Cardiac fibroblast (primary cell): ENCODE measurements around the gene C2orf78.
A peak's percentile ranks its signal among the peaks of the same experiment; 100 is the strongest.
"Not testable (repeated sequence)": the region's sequence is repeated elsewhere in the genome, so short reads cannot be mapped to it uniquely, and the experiment has no call there.

Experiments
- DNase-seq, 2 donors: peaks; one replicate each; pipeline versions ENCODE4 v3.0.0 to v3.0.0-alpha.2; 2010; ENCODE audit warnings: low read depth in 2 of 2
- H3K4me3 ChIP-seq, 2 donors: replicated peaks in 1 of 2; 1 replicate in 1 of 2; 2 replicates in 1 of 2; pipeline ENCODE4 v1.5.1; 2011; ENCODE audit warnings: low read depth in 2 of 2, low read length in 2 of 2, mild to moderate bottlenecking in 2 of 2, moderate library complexity in 1 of 2
- TF ChIP-seq, protein P1 (sequence below): IDR thresholded peaks from one replicate; pipeline ENCODE4 v1.5.1; 2011; ENCODE audit warnings: low read depth, mild to moderate bottlenecking, low read length, inconsistent platforms

Gene C2orf78

DNA sequence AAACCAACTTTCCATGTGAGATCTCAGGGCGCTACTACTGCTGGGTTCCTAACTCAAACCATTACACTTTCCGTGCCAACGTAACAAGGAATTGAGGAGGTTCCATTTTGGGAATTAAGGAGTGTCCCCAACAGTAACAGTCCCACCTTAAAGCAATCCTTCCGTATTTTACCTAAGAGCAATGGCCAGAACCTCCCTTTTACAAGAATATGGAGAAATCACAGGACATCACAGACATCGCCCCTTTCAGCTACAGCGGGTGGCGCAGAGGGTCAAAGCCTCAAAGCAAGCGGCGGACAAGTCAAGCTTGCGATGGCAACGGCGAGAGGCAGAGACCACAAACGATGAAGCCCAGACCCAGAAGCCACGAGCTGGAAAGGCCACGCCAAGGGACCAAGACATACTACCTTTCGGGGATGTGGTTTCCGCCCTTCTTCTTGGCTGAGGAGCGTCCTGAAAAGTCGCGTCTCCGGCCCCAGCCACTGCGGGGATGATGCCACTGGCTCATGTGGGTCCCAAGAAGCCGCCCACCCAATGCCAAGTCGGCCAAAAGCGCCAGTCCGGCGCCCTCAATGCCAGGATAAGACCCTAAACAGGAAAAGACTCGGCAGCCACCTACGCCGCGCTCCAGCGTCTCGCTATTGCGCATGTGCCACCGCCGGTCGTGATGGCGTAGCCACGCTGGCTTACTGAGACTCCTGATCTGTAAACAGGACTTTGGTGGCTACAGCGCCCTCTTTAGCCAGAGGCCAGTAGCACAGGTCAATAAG is 4.3 kb upstream of the C2orf78 start, which contains the start of gene DUSP11:
DUSP11 (minus strand) TSS at position 637 of the 770 bp plus-strand sequence; CDS start at position 508, 129 bp downstream.
- TF ChIP-seq, protein P1, sequence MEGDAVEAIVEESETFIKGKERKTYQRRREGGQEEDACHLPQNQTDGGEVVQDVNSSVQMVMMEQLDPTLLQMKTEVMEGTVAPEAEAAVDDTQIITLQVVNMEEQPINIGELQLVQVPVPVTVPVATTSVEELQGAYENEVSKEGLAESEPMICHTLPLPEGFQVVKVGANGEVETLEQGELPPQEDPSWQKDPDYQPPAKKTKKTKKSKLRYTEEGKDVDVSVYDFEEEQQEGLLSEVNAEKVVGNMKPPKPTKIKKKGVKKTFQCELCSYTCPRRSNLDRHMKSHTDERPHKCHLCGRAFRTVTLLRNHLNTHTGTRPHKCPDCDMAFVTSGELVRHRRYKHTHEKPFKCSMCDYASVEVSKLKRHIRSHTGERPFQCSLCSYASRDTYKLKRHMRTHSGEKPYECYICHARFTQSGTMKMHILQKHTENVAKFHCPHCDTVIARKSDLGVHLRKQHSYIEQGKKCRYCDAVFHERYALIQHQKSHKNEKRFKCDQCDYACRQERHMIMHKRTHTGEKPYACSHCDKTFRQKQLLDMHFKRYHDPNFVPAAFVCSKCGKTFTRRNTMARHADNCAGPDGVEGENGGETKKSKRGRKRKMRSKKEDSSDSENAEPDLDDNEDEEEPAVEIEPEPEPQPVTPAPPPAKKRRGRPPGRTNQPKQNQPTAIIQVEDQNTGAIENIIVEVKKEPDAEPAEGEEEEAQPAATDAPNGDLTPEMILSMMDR = peak; percentile 96
- peak within 1 kb of the TSS; percentile 95 to 98 for H3K4me3 ChIP-seq

DNA sequence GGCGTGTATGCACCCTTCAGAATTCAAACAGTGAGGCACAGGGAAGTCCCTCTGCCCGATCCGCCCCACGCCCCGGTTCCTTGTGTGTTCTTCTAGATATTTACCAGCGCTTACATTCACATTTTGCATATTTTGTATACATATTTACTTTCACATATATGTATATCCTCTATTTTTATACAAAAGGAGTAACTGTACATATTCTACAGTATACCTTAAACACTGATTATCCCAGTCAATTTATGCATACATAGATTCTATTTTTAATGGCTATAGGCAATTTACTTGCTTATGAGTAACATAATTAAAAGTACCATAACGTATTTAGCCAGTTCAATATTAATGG is 3.8 kb upstream of the C2orf78 start:
- no peak for DNase-seq
- peak overlapping the region; percentile 95 to 98 for H3K4me3 ChIP-seq
- TF ChIP-seq, protein P1 = no peak

More for the DNA sequence above, 4.3 kb upstream of the C2orf78 start, which contains the start of gene DUSP11:
- DNase-seq = peak; percentile 95 to 97

DNA sequence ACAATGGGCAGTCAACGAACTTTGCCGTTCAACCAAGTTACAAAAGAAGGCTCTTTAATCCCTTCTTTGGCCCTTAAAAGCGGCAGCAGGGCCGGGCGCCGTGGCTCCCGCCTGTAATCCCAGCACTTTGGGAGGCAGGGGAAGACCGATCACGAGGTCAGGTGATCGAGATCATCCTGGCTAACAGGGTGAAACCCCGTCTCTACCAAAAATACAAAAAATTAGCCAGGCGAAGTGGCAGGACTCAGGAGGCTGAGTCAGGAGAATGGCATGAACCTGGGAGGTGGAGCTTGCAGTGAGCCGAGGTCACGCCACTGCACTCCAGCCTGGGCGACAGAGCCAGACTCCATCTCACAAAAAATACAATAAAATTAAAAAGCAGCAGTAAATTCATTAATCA is 581 bp upstream of the C2orf78 start:
- H3K4me3 ChIP-seq = not testable (repeated sequence)
- peak in 1 of 2 donors; percentile 41 for DNase-seq

DNA sequence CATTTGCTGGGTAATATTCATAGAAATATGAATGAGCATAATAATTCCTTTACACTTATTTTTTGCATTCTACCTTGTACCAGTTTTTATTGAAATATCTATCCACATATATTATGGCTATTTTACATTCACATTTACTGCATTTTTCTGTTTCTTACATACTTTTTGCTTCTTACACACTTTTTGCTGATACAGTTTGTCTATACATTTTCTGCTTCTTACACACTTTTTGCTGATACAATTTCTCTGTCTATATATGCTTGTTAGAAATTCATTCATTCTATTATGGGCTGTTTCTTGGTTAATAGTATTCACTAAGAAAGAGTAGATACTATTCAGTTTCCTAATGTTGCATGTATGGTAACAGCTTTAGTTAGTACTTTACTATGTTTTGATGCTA is 27.9 kb downstream of the C2orf78 start:
- no peak for DNase-seq
- TF ChIP-seq, protein P1 = no peak
- H3K4me3 ChIP-seq = no peak overlapping the region

DNA sequence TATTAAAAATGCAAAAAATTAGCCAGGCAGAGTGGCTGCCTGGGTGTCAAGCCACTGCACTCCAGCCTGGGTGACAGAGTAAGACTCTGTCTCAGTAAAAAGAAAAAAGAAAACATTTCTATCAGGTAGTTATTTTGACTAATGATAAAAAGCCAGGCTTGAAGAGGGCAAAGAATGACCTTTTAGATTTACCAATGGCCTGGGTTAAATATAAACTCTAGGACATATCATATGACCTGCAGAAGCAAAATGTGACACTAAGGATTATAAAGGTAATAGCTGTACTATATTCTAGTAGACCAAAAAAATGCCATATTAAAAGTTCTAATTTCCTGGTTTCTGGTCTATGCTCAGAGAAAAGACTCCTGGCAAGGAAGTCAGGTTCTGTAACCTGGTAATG is 28.7 kb downstream of the C2orf78 start:
- TF ChIP-seq, protein P1 = no peak

DNA sequence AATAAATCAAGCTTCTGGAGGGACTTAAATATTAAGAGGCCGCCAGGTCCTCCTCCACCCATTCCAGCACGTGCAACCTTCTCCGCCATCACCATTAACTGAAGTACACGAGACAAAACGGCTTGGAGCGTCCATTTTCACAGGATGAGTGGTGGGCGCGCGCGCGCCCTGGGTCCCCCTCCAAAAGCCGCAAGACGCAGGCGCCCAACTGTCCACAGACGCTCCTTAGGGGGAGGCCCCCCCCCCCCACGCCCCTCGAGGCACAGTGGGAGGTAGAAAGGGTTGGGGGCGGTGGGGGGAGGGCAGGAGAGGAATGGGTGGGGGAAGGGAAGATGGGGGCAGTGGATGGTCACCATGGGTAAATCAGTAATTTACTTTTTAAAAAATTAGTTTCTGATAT is 34.3 kb downstream of the C2orf78 start:
- H3K4me3 ChIP-seq = no peak overlapping the region
- DNase-seq = no peak
- TF ChIP-seq, protein P1 = no peak

More for the DNA sequence above, 28.7 kb downstream of the C2orf78 start:
- H3K4me3 ChIP-seq = no peak overlapping the region
- DNase-seq = no peak

DNA sequence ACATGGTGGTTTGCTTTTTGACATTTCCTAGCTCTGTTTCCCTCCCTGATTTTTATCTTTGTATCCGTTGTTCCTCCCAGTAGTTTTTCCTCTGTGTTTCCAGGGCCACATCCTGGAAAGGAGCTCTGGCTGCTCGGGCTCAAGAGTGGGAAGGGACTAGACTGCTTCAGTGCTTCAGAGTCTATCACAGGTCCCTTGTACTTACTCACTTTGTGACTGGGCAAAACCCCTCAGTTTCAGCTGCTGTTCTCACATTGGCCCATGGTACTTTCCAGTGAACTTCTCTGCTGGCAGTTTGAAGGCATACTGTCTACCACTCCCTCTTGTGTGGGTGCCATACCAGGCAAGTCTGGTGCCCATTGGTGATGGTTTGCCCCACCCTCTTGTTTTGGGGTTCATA is 37.2 kb downstream of the C2orf78 start:
- TF ChIP-seq, protein P1 = no peak
- no peak for DNase-seq
- H3K4me3 ChIP-seq = no peak overlapping the region
